ENCODE measurements around the gene ARL6. TPM values are rescaled to one million over a fixed set of nuclear protein-coding genes. Genes with fewer than 3 reads are reported as not detected.
A peak's percentile ranks its signal among the peaks of the same experiment; 100 is the strongest.

The ARL6 gene
- total and polyA plus RNA-seq, 9 of the 15 experiments (the other 6 are each of a cell fraction or from before 2014, with no cell fraction given) = 0.91 to 2.9 (median 2.3) TPM

DNA sequence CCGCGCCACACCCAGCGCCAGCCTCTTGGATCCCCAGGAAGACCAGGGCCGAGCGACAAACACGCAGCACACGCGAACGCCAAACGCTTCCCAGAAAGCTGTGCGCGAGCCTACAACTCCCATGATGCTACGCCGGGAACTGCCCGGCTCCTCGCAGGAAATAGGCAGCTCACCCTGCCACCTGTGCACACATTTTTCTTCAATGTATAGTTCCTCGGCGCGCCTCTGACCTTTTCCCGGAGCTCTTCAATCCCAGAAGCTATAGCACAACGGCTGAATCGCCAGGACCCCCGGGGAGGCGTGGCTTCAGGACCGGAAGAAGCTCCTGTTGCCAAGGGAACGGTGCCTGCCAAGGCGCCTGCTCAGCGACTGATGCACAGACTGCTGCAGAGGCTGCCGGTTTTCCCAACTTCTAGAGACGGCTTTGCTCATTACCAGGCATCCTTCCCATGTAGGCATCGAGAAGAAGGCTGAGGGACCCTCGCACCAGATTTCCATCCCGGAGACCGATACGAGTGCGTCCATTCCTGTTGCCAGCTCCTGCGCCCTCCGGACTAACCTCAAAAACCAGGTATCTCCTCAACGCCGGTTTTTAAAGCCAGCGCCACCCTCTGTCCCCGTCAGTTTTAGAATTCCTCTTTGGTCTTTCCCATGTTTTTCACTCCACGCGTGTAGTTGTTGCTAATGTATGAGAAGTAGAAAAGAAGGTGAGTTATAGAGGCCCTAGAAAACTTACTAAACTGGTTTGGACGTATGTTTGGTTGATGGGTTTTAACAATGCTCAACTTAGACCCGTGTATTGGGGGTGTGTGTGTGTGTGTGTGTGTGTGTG, at the start of gene ARL6 (continued):
- TF ChIP-seq, protein P1, sequence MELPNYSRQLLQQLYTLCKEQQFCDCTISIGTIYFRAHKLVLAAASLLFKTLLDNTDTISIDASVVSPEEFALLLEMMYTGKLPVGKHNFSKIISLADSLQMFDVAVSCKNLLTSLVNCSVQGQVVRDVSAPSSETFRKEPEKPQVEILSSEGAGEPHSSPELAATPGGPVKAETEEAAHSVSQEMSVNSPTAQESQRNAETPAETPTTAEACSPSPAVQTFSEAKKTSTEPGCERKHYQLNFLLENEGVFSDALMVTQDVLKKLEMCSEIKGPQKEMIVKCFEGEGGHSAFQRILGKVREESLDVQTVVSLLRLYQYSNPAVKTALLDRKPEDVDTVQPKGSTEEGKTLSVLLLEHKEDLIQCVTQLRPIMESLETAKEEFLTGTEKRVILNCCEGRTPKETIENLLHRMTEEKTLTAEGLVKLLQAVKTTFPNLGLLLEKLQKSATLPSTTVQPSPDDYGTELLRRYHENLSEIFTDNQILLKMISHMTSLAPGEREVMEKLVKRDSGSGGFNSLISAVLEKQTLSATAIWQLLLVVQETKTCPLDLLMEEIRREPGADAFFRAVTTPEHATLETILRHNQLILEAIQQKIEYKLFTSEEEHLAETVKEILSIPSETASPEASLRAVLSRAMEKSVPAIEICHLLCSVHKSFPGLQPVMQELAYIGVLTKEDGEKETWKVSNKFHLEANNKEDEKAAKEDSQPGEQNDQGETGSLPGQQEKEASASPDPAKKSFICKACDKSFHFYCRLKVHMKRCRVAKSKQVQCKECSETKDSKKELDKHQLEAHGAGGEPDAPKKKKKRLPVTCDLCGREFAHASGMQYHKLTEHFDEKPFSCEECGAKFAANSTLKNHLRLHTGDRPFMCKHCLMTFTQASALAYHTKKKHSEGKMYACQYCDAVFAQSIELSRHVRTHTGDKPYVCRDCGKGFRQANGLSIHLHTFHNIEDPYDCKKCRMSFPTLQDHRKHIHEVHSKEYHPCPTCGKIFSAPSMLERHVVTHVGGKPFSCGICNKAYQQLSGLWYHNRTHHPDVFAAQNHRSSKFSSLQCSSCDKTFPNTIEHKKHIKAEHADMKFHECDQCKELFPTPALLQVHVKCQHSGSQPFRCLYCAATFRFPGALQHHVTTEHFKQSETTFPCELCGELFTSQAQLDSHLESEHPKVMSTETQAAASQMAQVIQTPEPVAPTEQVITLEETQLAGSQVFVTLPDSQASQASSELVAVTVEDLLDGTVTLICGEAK (IDR thresholded peaks at IDR 0.05) = peak; percentile 79
- TF ChIP-seq, protein P1 (CRISPR knock-in tag; IDR thresholded peaks at IDR 0.05) = no peak
- TF ChIP-seq, protein P2, sequence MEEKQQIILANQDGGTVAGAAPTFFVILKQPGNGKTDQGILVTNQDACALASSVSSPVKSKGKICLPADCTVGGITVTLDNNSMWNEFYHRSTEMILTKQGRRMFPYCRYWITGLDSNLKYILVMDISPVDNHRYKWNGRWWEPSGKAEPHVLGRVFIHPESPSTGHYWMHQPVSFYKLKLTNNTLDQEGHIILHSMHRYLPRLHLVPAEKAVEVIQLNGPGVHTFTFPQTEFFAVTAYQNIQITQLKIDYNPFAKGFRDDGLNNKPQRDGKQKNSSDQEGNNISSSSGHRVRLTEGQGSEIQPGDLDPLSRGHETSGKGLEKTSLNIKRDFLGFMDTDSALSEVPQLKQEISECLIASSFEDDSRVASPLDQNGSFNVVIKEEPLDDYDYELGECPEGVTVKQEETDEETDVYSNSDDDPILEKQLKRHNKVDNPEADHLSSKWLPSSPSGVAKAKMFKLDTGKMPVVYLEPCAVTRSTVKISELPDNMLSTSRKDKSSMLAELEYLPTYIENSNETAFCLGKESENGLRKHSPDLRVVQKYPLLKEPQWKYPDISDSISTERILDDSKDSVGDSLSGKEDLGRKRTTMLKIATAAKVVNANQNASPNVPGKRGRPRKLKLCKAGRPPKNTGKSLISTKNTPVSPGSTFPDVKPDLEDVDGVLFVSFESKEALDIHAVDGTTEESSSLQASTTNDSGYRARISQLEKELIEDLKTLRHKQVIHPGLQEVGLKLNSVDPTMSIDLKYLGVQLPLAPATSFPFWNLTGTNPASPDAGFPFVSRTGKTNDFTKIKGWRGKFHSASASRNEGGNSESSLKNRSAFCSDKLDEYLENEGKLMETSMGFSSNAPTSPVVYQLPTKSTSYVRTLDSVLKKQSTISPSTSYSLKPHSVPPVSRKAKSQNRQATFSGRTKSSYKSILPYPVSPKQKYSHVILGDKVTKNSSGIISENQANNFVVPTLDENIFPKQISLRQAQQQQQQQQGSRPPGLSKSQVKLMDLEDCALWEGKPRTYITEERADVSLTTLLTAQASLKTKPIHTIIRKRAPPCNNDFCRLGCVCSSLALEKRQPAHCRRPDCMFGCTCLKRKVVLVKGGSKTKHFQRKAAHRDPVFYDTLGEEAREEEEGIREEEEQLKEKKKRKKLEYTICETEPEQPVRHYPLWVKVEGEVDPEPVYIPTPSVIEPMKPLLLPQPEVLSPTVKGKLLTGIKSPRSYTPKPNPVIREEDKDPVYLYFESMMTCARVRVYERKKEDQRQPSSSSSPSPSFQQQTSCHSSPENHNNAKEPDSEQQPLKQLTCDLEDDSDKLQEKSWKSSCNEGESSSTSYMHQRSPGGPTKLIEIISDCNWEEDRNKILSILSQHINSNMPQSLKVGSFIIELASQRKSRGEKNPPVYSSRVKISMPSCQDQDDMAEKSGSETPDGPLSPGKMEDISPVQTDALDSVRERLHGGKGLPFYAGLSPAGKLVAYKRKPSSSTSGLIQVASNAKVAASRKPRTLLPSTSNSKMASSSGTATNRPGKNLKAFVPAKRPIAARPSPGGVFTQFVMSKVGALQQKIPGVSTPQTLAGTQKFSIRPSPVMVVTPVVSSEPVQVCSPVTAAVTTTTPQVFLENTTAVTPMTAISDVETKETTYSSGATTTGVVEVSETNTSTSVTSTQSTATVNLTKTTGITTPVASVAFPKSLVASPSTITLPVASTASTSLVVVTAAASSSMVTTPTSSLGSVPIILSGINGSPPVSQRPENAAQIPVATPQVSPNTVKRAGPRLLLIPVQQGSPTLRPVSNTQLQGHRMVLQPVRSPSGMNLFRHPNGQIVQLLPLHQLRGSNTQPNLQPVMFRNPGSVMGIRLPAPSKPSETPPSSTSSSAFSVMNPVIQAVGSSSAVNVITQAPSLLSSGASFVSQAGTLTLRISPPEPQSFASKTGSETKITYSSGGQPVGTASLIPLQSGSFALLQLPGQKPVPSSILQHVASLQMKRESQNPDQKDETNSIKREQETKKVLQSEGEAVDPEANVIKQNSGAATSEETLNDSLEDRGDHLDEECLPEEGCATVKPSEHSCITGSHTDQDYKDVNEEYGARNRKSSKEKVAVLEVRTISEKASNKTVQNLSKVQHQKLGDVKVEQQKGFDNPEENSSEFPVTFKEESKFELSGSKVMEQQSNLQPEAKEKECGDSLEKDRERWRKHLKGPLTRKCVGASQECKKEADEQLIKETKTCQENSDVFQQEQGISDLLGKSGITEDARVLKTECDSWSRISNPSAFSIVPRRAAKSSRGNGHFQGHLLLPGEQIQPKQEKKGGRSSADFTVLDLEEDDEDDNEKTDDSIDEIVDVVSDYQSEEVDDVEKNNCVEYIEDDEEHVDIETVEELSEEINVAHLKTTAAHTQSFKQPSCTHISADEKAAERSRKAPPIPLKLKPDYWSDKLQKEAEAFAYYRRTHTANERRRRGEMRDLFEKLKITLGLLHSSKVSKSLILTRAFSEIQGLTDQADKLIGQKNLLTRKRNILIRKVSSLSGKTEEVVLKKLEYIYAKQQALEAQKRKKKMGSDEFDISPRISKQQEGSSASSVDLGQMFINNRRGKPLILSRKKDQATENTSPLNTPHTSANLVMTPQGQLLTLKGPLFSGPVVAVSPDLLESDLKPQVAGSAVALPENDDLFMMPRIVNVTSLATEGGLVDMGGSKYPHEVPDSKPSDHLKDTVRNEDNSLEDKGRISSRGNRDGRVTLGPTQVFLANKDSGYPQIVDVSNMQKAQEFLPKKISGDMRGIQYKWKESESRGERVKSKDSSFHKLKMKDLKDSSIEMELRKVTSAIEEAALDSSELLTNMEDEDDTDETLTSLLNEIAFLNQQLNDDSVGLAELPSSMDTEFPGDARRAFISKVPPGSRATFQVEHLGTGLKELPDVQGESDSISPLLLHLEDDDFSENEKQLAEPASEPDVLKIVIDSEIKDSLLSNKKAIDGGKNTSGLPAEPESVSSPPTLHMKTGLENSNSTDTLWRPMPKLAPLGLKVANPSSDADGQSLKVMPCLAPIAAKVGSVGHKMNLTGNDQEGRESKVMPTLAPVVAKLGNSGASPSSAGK (IDR thresholded peaks at IDR 0.05) = 0 out of 2 replicates have a peak, but pooled peaks have one; percentile 51
- TF ChIP-seq POLR2AphosphoS2 (IDR thresholded peaks at IDR 0.05; ENCODE audit: low read length) (no peak), HNRNPLL (IDR thresholded peaks at IDR 0.05; ENCODE audit: low read depth, low read length, poor library complexity, severe bottlenecking) (peak; percentile 56), GATAD2A (IDR thresholded peaks at IDR 0.05) (no peak)
